ENCODE results near the gene BAX.

BAX gene

GRCh38 chr19:48928164-48929025 is 26.3 kb upstream of the BAX start:
- in situ Hi-C loops (cut with MboI; ENCODE audit: low sequenced_read_pairs) = no loop called here

GRCh38 chr19:48933382-48933932 is 21.2 kb upstream of the BAX start, which contains the start of gene DHDH:
Gene DHDH (plus strand): TSS chr19:48933699. CDS start chr19:48933722, 23 bp downstream.
- in situ Hi-C loops (cut with MboI; ENCODE audit: low sequenced_read_pairs) = no loop called here

- in situ Hi-C loops (cut with MboI; ENCODE audit: low sequenced_read_pairs) = no loop called here
Observed at GRCh38 chr19:48934837-48935236, 19.8 kb upstream of the BAX start.

GRCh38 chr19:48935864-48936263 is 18.8 kb upstream of the BAX start:
- in situ Hi-C loops (cut with MboI; ENCODE audit: low sequenced_read_pairs) = no loop called here

- in situ Hi-C loops (cut with MboI; ENCODE audit: low sequenced_read_pairs) = no loop called here
Observed at GRCh38 chr19:48938256-48938655, 16.4 kb upstream of the BAX start.

- in situ Hi-C loops (cut with MboI; ENCODE audit: low sequenced_read_pairs) = no loop called here
Observed at GRCh38 chr19:48940902-48941301, 13.8 kb upstream of the BAX start.

- in situ Hi-C loops (cut with MboI; ENCODE audit: low sequenced_read_pairs) = no loop called here
Observed at GRCh38 chr19:48943081-48943480, 11.6 kb upstream of the BAX start.

GRCh38 chr19:48945415-48945814 is 9.3 kb upstream of the BAX start:
- in situ Hi-C loops (cut with MboI; ENCODE audit: low sequenced_read_pairs) = no loop called here

GRCh38 chr19:48945817-48946216 is 8.9 kb upstream of the BAX start:
- in situ Hi-C loops (cut with MboI; ENCODE audit: low sequenced_read_pairs) = no loop called here

- in situ Hi-C loops (cut with MboI; ENCODE audit: low sequenced_read_pairs) = no loop called here
Observed at GRCh38 chr19:48946463-48947257, 8.0 kb upstream of the BAX start.

- in situ Hi-C loops (cut with MboI; ENCODE audit: low sequenced_read_pairs) = no loop called here
Observed at GRCh38 chr19:48947258-48947542, 7.5 kb upstream of the BAX start.

- in situ Hi-C loops (cut with MboI; ENCODE audit: low sequenced_read_pairs) = loop anchor here (25.0 kb wide), 1 partner anchor 313 kb away; the partner anchor contains the start of genes CA11 and DBP
Observed at GRCh38 chr19:48950159-48950558, 4.5 kb upstream of the BAX start.

- in situ Hi-C loops (cut with MboI; ENCODE audit: low sequenced_read_pairs) = loop anchor here (25.0 kb wide), 1 partner anchor 314 kb away; the partner anchor contains the start of genes CA11 and DBP
Observed at GRCh38 chr19:48950830-48951519, 3.7 kb upstream of the BAX start.

GRCh38 chr19:48953141-48953540 is 1.5 kb upstream of the BAX start:
- in situ Hi-C loops (cut with MboI; ENCODE audit: low sequenced_read_pairs) = loop anchor here (25.0 kb wide), 1 partner anchor 316 kb away; the partner anchor contains the start of genes CA11 and DBP

- in situ Hi-C loops (cut with MboI; ENCODE audit: low sequenced_read_pairs) = loop anchor here (25.0 kb wide), 1 partner anchor 317 kb away; the partner anchor contains the start of genes CA11 and DBP
Observed at GRCh38 chr19:48953990-48954594, 583 bp upstream of the BAX start.

GRCh38 chr19:48955308-48955958 is 758 bp downstream of the BAX start:
- in situ Hi-C loops (cut with MboI; ENCODE audit: low sequenced_read_pairs) = loop anchor here (25.0 kb wide), 1 partner anchor 318 kb away; the partner anchor contains the start of genes CA11 and DBP

GRCh38 chr19:48958006-48958405 is 3.3 kb downstream of the BAX start:
- in situ Hi-C loops (cut with MboI; ENCODE audit: low sequenced_read_pairs) = loop anchor here (25.0 kb wide), 1 partner anchor 321 kb away; the partner anchor contains the start of genes CA11 and DBP

GRCh38 chr19:48959341-48960239 is 4.9 kb downstream of the BAX start:
- in situ Hi-C loops (cut with MboI; ENCODE audit: low sequenced_read_pairs) = loop anchor here (25.0 kb wide), 1 partner anchor 322 kb away; the partner anchor contains the start of genes CA11 and DBP
